Bronchial epithelial cell (primary cell): ENCODE data around the gene IGF2BP2. TPM values are rescaled to one million over a fixed set of nuclear protein-coding genes. Genes with fewer than 3 reads are reported as not detected.

ENCODE experiments used
- DNase-seq: peaks from one replicate; pipeline ENCODE4 v3.0.0-alpha.2; 2010; ENCODE audit warnings: low read depth
- FAIRE-seq: peaks from 2 replicates; lab custom pipeline; 2011; peaks lifted over from hg19 to GRCh38; lab: Jason Lieb, UNC
- H3K27me3 ChIP-seq: 2 replicates; pipeline ENCODE4 v1.5.1; 2011; ENCODE audit warnings: low read length; ENCODE audit not compliant: control insufficient read depth, insufficient read depth
- H3K36me3 ChIP-seq: 2 replicates; pipeline ENCODE4 v1.5.1; 2011; ENCODE audit warnings: low read length; ENCODE audit not compliant: control insufficient read depth, insufficient read depth
- H3K4me3 ChIP-seq: 2 replicates; pipeline ENCODE4 v1.5.1; 2011; ENCODE audit warnings: mild to moderate bottlenecking, low read depth, low read length, control low read depth
- total RNA-seq: library from RNA; depleted of rRNA; stranded (reverse); fragments of >200 nt; gene quantifications from 2 replicates; pipeline ENCODE4 v1.2.1, GENCODE V29; 2014
- TF ChIP-seq, protein P1 (sequence below): IDR thresholded peaks from 2 replicates; pipeline ENCODE4 v1.5.1; 2011; ENCODE audit warnings: mild to moderate bottlenecking, moderate library complexity, low read length, control low read depth, inconsistent platforms; ENCODE audit not compliant: insufficient read depth, severe bottlenecking

The IGF2BP2 gene
- total RNA-seq, 1 donor from 2014 or later, result 37.1 TPM

GRCh38 chr3:185714085-185714484 is 110.8 kb downstream of the IGF2BP2 start:
- DNase-seq (no peak), FAIRE-seq (no peak)
- no peaks in the 10 kb centered on the region for H3K27me3 ChIP-seq
- H3K4me3 ChIP-seq, result no peak overlapping the region
- TF ChIP-seq, protein P1, sequence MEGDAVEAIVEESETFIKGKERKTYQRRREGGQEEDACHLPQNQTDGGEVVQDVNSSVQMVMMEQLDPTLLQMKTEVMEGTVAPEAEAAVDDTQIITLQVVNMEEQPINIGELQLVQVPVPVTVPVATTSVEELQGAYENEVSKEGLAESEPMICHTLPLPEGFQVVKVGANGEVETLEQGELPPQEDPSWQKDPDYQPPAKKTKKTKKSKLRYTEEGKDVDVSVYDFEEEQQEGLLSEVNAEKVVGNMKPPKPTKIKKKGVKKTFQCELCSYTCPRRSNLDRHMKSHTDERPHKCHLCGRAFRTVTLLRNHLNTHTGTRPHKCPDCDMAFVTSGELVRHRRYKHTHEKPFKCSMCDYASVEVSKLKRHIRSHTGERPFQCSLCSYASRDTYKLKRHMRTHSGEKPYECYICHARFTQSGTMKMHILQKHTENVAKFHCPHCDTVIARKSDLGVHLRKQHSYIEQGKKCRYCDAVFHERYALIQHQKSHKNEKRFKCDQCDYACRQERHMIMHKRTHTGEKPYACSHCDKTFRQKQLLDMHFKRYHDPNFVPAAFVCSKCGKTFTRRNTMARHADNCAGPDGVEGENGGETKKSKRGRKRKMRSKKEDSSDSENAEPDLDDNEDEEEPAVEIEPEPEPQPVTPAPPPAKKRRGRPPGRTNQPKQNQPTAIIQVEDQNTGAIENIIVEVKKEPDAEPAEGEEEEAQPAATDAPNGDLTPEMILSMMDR, result no peak
- H3K36me3 ChIP-seq, result peaks cover 1% of the 10 kb centered on the region

DNA sequence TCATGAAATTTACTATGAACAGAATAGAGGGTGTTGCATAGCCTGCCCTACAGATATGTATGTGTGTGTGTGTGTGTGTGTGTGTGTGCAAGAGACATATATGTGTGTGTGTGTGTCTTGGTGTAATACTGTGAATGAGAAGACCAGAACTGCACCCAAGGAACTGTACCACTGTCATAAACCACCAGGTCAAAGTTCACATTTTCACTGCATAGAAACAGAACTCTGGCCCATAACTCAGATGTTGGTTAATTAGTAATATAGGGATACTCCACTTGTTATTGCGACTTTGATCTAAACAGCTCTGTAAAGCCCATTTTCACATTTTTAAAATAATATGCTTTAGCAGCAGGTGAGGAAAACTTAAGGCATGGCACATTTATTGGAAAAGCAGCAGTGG is 111.8 kb downstream of the IGF2BP2 start:
- DNase-seq, result no peak
- TF ChIP-seq, protein P1, result no peak
- no peak for FAIRE-seq
- no peaks in the 10 kb centered on the region for H3K27me3 ChIP-seq
- no peak overlapping the region for H3K4me3 ChIP-seq
- H3K36me3 ChIP-seq, result peaks cover 1% of the 10 kb centered on the region

- FAIRE-seq, result no peak
- TF ChIP-seq, protein P1, result no peak
- Histone ChIP-seq H3K27me3 (no peaks in the 10 kb centered on the region), H3K36me3 (peaks cover 1% of the 10 kb centered on the region), H3K4me3 (no peak overlapping the region)
- no peak for DNase-seq
Observed at GRCh38 chr3:185712337-185712736, 112.5 kb downstream of the IGF2BP2 start.

DNA sequence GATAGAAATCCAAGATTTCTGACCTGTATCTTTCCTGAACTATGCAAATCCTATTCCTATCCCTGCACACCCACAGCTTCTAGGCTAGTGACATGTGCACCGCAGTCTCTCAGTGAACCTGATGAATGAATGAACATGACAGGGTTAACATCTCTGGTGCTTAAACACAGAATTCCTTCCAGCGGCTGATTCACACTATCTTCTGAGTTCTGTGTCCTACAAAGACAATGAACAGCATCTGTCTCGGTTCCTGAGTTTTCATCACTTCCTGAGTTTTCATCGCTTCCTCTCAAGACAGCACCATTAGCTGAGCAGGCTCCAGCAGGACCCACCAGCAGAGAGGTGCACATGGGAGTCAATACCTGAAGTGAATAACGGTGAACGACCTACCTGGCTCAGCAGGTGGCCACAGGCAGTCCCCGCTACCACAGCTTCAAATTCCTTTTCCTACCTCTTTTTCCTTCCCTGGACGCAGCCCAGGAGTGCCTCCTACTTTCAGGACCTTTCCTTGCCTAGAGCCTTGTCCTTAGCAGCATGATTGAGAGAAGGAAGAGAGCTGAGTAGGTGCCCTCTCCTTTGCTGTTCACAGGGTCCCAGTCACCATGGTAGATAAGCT is 113.5 kb downstream of the IGF2BP2 start:
- FAIRE-seq (no peak), DNase-seq (no peak)
- no peak overlapping the region for H3K4me3 ChIP-seq
- H3K36me3 ChIP-seq, result peaks cover 1% of the 10 kb centered on the region
- H3K27me3 ChIP-seq, result no peaks in the 10 kb centered on the region
- TF ChIP-seq, protein P1, result no peak

GRCh38 chr3:185709251-185709955 is 115.4 kb downstream of the IGF2BP2 start:
- TF ChIP-seq, protein P1, result no peak
- peaks cover 1% of the 10 kb centered on the region for H3K36me3 ChIP-seq
- FAIRE-seq (no peak), DNase-seq (no peak)
- H3K27me3 ChIP-seq, result no peaks in the 10 kb centered on the region
- no peak overlapping the region for H3K4me3 ChIP-seq
